Measurements from ENCODE around the gene LRWD1. TPM values are rescaled to one million over a fixed set of nuclear protein-coding genes. Genes with fewer than 3 reads are reported as not detected.

LRWD1 gene
- total and polyA plus RNA-seq, 2 donors (not counting 1 experiment from before 2014, with no cell fraction given) = 58.2 to 83.7 TPM

DNA sequence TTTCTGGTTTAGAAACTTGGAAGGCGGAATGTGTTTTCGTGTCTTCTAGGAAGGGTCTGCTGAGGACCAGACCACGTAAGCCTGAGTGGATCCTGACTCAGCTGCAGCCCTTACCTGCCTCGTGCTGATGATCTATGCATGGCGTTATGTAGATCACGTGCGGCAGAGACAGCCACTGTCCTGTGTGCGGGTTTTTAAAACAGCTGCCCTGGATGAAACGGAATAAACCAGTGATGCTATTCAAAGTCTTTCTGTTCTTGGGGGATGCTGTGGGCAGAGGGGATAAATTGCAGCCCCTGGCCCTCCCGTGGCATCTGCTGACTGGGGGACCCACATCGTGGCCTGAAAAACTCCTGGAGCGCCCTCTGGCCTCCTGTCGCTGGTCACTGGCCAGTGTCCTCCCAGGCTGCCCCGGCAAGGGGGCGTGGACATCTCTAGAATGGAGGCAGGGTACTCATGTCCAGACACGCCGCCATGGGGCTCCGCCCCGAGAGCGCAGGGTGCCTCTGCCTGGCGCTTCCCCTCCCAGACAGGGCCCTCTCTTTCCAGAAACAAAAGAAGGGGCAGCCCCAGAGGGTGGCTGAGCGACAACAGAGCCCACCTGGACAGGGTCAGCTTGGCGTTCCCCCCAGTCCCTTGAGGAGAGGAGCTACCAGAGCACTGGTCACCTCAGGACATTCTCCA, 13.3 kb upstream of the LRWD1 start:
- no peaks in the 10 kb centered on the region for H3K27me3 ChIP-seq (replicated peaks in 1 of 4; ENCODE audit: control extremely low read depth in 1 of 4, control insufficient read depth in 3 of 4, insufficient read depth in 4 of 4, low read length in 3 of 4)
- H3K4me2 ChIP-seq (replicated peaks; ENCODE audit: low read depth, low read length, poor library complexity, severe bottlenecking) = no peak overlapping the region
- H3K4me1 ChIP-seq (ENCODE audit: control insufficient read depth in 2 of 2, insufficient read depth in 2 of 2, low read length in 2 of 2) = peaks cover 5 to 12% of the 10 kb centered on the region in 2 donors
- peaks cover 59% of the 10 kb centered on the region for H4K20me1 ChIP-seq (ENCODE audit: control insufficient read depth, insufficient read depth, low read length, poor library complexity, severe bottlenecking)
- H3K9ac ChIP-seq (ENCODE audit: low read length) = no peak overlapping the region
- H3K4me3 ChIP-seq (ENCODE audit: control extremely low read depth in 1 of 5, extremely low read depth in 1 of 5, insufficient read depth in 1 of 5, low read depth in 2 of 5, low read length in 4 of 5) = no peak overlapping the region
- ChIA-PET CTCF (interaction anchor here (0.6 to 46.3 kb wide), 11 partner anchors 10 to 172 kb away, joined by 3 to 1182 read pairs (median 4); partner anchors contain the start of gene PRKRIP1), POLR2A (interaction anchor here (0.6 to 2.0 kb wide), 7 partner anchors 13 to 39 kb away, joined by 3 to 11 read pairs (median 4); no protein-coding TSS in a partner anchor)
- TF ChIP-seq EZH2 (IDR thresholded peaks at IDR 0.05; ENCODE audit: borderline replicate concordance, insufficient read depth, low read depth, low read length, poor library complexity, severe bottlenecking) = no peak
- TF ChIP-seq CTCF (IDR thresholded peaks at IDR 0.05) = no peak
- intact Hi-C loops (cut with micrococcal nuclease) = no loop called here
- WGBS (ENCODE audit: insufficient coverage) = 90% methylated on average over 23 of the region's 23 CpGs
- H3K9me3 ChIP-seq (ENCODE audit: control extremely low read depth in 1 of 3, control insufficient read depth in 2 of 3, insufficient read depth in 1 of 3, low read length in 2 of 3) = no peaks in the 10 kb centered on the region
- Mint-ChIP-seq H3K27ac (peak overlapping the region; percentile 10), H3K4me1 (peaks cover 17% of the 10 kb centered on the region), H3K27me3 (no peaks in the 10 kb centered on the region), H3K9me3 (ENCODE audit: insufficient read depth) (no peaks in the 10 kb centered on the region), H3K4me3 (no peak overlapping the region)
- no peak for DNase-seq
- H3K36me3 ChIP-seq (replicated peaks in 1 of 2; ENCODE audit: control extremely low read depth in 1 of 2, control insufficient read depth in 1 of 2, extremely low read depth in 1 of 2, insufficient read depth in 2 of 2, low read length in 1 of 2) = peaks cover 0 to 35% of the 10 kb centered on the region in 2 experiments
- H2AFZ ChIP-seq (ENCODE audit: insufficient read depth, low read depth, low read length, poor library complexity, severe bottlenecking) = no peak overlapping the region
- H3K79me2 ChIP-seq (ENCODE audit: control insufficient read depth, insufficient read depth, low read length) = peaks cover 38% of the 10 kb centered on the region
- no peak overlapping the region for H3K27ac ChIP-seq (ENCODE audit: low read length in 2 of 2)
- ATAC-seq (ENCODE audit: low read depth) = no peak

- 95% methylated on average over 4 of the region's 6 CpGs for WGBS (ENCODE audit: insufficient coverage)
- intact Hi-C loops (cut with micrococcal nuclease) = no loop called here
- H3K27ac ChIP-seq (ENCODE audit: low read length in 2 of 2) = no peak overlapping the region
- peaks cover 33% of the 10 kb centered on the region for H3K79me2 ChIP-seq (ENCODE audit: control insufficient read depth, insufficient read depth, low read length)
- no peak overlapping the region for H3K4me2 ChIP-seq (replicated peaks; ENCODE audit: low read depth, low read length, poor library complexity, severe bottlenecking)
- no peaks in the 10 kb centered on the region for H3K9me3 Mint-ChIP-seq (ENCODE audit: insufficient read depth)
- H4K20me1 ChIP-seq (ENCODE audit: control insufficient read depth, insufficient read depth, low read length, poor library complexity, severe bottlenecking) = peaks cover 49% of the 10 kb centered on the region
- H3K9ac ChIP-seq (ENCODE audit: low read length) = no peak overlapping the region
- H3K9me3 ChIP-seq (ENCODE audit: control extremely low read depth in 1 of 3, control insufficient read depth in 2 of 3, insufficient read depth in 1 of 3, low read length in 2 of 3) = no peaks in the 10 kb centered on the region
- no peaks in the 10 kb centered on the region for H3K27me3 ChIP-seq (replicated peaks in 1 of 4; ENCODE audit: control extremely low read depth in 1 of 4, control insufficient read depth in 3 of 4, insufficient read depth in 4 of 4, low read length in 3 of 4)
- H3K27ac Mint-ChIP-seq = no peak overlapping the region
- CTCF ChIA-PET = interaction anchor here (0.9 to 46.3 kb wide), 8 partner anchors 11 to 172 kb away, joined by 3 to 1182 read pairs (median 5); partner anchors contain the start of gene PRKRIP1
- no peak overlapping the region for H3K4me3 Mint-ChIP-seq
- TF ChIP-seq EZH2 (IDR thresholded peaks at IDR 0.05; ENCODE audit: borderline replicate concordance, insufficient read depth, low read depth, low read length, poor library complexity, severe bottlenecking) (no peak), CTCF (IDR thresholded peaks at IDR 0.05) (no peak)
- H3K36me3 ChIP-seq (replicated peaks in 1 of 2; ENCODE audit: control extremely low read depth in 1 of 2, control insufficient read depth in 1 of 2, extremely low read depth in 1 of 2, insufficient read depth in 2 of 2, low read length in 1 of 2) = peaks cover 0 to 32% of the 10 kb centered on the region in 2 experiments
- H3K4me1 Mint-ChIP-seq = peaks cover 10% of the 10 kb centered on the region
- H3K4me3 ChIP-seq (ENCODE audit: control extremely low read depth in 1 of 5, extremely low read depth in 1 of 5, insufficient read depth in 1 of 5, low read depth in 2 of 5, low read length in 4 of 5) = no peak overlapping the region
- H3K4me1 ChIP-seq (ENCODE audit: control insufficient read depth in 2 of 2, insufficient read depth in 2 of 2, low read length in 2 of 2) = peaks cover 5 to 8% of the 10 kb centered on the region in 2 donors
- no peak overlapping the region for H2AFZ ChIP-seq (ENCODE audit: insufficient read depth, low read depth, low read length, poor library complexity, severe bottlenecking)
- ATAC-seq (ENCODE audit: low read depth) (no peak), DNase-seq (no peak)
- H3K27me3 Mint-ChIP-seq = no peaks in the 10 kb centered on the region
- POLR2A ChIA-PET = interaction anchor here (0.6 to 1.5 kb wide), 6 partner anchors 11 to 56 kb away, joined by 3 to 9 read pairs (median 4); partner anchors contain the start of gene PRKRIP1
These were observed 12.3 kb upstream of the LRWD1 start for GRCh38 chr7:102452451-102452850.

Data from B cell (primary cell).